H54 (cell line): ENCODE data around the gene TDG.
"Not testable (repeated sequence)": the region's sequence is repeated elsewhere in the genome, so short reads cannot be mapped to it uniquely, and the experiment has no call there.

Experiments
- DNase-seq: peaks from one replicate; pipeline ENCODE4 v3.0.0; 2011; ENCODE audit warnings: low spot score, mixed read lengths; ENCODE audit not compliant: insufficient read length
- FAIRE-seq: peaks from 3 replicates; lab custom pipeline; 2011; peaks lifted over from hg19 to GRCh38; lab: Jason Lieb, UNC
- POLR2A ChIP-seq: IDR thresholded peaks from 2 replicates; pipeline ENCODE4 v1.6.1; 2011; ENCODE audit warnings: low read depth, mild to moderate bottlenecking, low read length

The TDG gene

DNA sequence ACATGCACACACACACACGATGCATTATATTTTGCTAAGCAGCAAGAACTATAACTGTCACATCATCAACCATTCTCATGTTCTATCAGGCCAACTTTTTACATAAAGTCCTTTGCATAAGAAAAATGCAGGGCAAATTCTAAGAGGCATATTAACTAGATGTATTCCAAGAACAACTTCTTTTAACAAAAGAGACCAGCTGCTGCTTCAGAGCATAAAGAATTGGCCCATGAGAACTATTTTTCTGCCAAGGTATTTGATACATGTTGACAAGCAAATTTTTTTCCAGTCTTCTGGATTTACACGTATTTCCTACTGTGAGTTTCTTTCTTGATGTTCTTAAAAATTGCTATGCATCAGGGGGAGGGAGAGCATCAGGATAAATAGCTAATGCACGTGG, 57.1 kb downstream of the TDG start:
- FAIRE-seq: no peak
- no peak for DNase-seq
- TF ChIP-seq POLR2A: no peak

DNA sequence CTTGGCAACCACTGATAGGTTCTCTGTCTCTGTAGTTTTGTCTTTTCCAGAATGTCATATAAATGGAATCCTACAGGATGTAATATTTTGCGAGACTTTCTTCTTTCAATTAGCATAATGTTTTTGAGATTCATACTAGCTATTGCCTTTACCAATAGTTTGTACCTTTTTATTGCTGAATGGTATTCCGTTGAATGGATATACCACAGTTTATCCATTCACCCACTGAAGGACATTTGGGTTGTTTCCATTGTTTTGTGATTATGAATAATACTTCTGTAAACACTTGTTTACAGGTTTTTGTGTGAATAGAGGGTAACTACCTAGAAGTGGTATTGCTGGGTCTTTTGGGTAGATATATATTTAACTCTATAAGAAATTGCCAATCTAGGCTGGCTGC, 58.0 kb downstream of the TDG start:
- no peak for TF ChIP-seq POLR2A
- DNase-seq (no peak), FAIRE-seq (no peak)

GRCh38 chr12:104024348-104024747, 58.7 kb downstream of the TDG start:
- DNase-seq: no peak
- TF ChIP-seq POLR2A: no peak
- FAIRE-seq: no peak

- DNase-seq: no peak
- no peak for FAIRE-seq
- TF ChIP-seq POLR2A: no peak
Measured at GRCh38 chr12:104025771-104026170, 60.1 kb downstream of the TDG start.

DNA sequence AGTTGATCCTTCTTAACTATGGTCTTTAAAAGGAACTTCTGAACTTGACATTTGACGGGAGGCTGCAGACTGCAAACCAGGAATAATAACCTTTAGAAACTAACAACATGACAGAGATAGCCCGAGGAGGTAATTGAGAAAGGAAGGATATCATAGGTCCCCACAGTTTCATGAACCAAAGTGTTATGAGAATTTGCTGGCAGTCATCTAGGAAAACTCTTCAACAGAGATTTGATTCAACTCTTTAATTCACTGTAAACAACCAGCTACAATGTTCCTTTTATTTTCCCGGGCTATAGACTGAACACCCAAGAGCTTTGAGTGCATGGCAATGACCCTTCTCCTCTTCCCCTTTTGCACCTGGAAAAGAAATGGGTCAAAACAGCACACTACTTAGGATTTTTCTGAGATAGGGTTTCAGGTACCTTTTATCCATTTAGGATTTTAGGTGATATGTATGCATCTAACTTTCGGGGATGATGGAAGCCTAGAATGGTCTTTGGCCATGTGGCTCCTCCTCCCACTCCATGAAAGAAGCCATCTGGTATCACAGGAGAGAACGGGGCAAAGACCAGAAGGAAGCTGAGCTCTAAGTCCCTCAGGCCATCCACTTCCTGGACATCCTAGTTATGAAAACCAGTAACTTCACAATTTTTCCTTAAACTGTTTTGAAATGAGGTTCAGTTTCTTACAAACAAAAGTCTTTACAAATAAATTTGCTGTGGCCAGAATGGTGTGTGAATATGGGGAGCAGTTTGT, 61.3 kb downstream of the TDG start:
- DNase-seq: no peak
- TF ChIP-seq POLR2A: no peak
- no peak for FAIRE-seq

- DNase-seq, FAIRE-seq: not testable (repeated sequence)
Measured at GRCh38 chr12:104030596-104030995, 64.9 kb downstream of the TDG start.

GRCh38 chr12:104036143-104036542, 70.5 kb downstream of the TDG start:
- not testable (repeated sequence) for FAIRE-seq, DNase-seq
